BLaER1 (cell line): ENCODE data around the gene SACS.

Experiments
- H3K27ac ChIP-seq: shearing (Covaris generic); formaldehyde crosslinking; 2 replicates; pipeline ENCODE4 v1.8.1; 2022
- H3K27me3 ChIP-seq: shearing (Covaris generic); formaldehyde crosslinking; 2 replicates; pipeline ENCODE4 v1.8.1; 2022
- H3K36me3 ChIP-seq: shearing (Covaris generic); formaldehyde crosslinking; 2 replicates; pipeline ENCODE4 v1.8.1; 2022
- H3K4me1 ChIP-seq: shearing (Covaris generic); formaldehyde crosslinking; 2 replicates; pipeline ENCODE4 v1.8.1; 2022
- H3K4me2 ChIP-seq: shearing (Covaris generic); formaldehyde crosslinking; 2 replicates; pipeline ENCODE4 v1.8.1; 2022
- H3K4me3 ChIP-seq: shearing (Covaris generic); formaldehyde crosslinking; 2 replicates; pipeline ENCODE4 v1.8.1; 2022
- H3K9ac ChIP-seq: shearing (Covaris generic); formaldehyde crosslinking; 2 replicates; pipeline ENCODE4 v1.8.1; 2022
- H3K9me3 ChIP-seq: shearing (Covaris generic); formaldehyde crosslinking; 2 replicates; pipeline ENCODE4 v1.8.1; 2022
- H4K20me1 ChIP-seq: shearing (Covaris generic); formaldehyde crosslinking; 2 replicates; pipeline ENCODE4 v1.8.1; 2022
- Cebpa-rat ChIP-seq: shearing (Covaris generic); IDR thresholded peaks from 2 replicates; pipeline ENCODE4 v1.8.1; 2022

Gene SACS

GRCh38 chr13:23467048-23467931 is 33.8 kb upstream of the SACS start:
- no peaks in the 10 kb centered on the region for H3K9me3 ChIP-seq
- no peaks in the 10 kb centered on the region for H3K27me3 ChIP-seq
- peak overlapping the region; percentile 68 for H3K4me3 ChIP-seq
- H3K27ac ChIP-seq, result no peak overlapping the region
- peak overlapping the region; percentile 95 for H3K4me2 ChIP-seq
- H4K20me1 ChIP-seq, result no peaks in the 10 kb centered on the region
- H3K9ac ChIP-seq, result no peak overlapping the region
- no peaks in the 10 kb centered on the region for H3K36me3 ChIP-seq
- peaks cover 35% of the 10 kb centered on the region for H3K4me1 ChIP-seq
- no peak for TF ChIP-seq Cebpa-rat

GRCh38 chr13:23466144-23467002 is 32.9 kb upstream of the SACS start:
- Histone ChIP-seq H3K9ac (peak overlapping the region; percentile 72), H3K36me3 (no peaks in the 10 kb centered on the region), H3K4me2 (peak overlapping the region; percentile 95), H3K9me3 (no peaks in the 10 kb centered on the region), H4K20me1 (no peaks in the 10 kb centered on the region), H3K27me3 (no peaks in the 10 kb centered on the region), H3K4me3 (peak overlapping the region; percentile 68), H3K4me1 (peaks cover 35% of the 10 kb centered on the region), H3K27ac (peak overlapping the region; percentile 63)
- no peak for TF ChIP-seq Cebpa-rat

- TF ChIP-seq Cebpa-rat, result no peak
- H3K4me2 ChIP-seq, result peak overlapping the region; percentile 23
- no peak overlapping the region for H3K9ac ChIP-seq
- no peaks in the 10 kb centered on the region for H3K27me3 ChIP-seq
- H3K4me3 ChIP-seq, result no peak overlapping the region
- peaks cover 53% of the 10 kb centered on the region for H3K4me1 ChIP-seq
- no peak overlapping the region for H3K27ac ChIP-seq
- H4K20me1 ChIP-seq, result no peaks in the 10 kb centered on the region
- no peaks in the 10 kb centered on the region for H3K9me3 ChIP-seq
- no peaks in the 10 kb centered on the region for H3K36me3 ChIP-seq
These were observed 30.2 kb upstream of the SACS start for GRCh38 chr13:23463661-23464060.

- no peak overlapping the region for H3K9ac ChIP-seq
These were observed 29.5 kb upstream of the SACS start for GRCh38 chr13:23462815-23463559.

GRCh38 chr13:23461544-23461943 is 28.0 kb upstream of the SACS start:
- H3K4me2 ChIP-seq, result no peak overlapping the region
- H3K4me1 ChIP-seq, result peaks cover 44% of the 10 kb centered on the region
- no peaks in the 10 kb centered on the region for H4K20me1 ChIP-seq
- no peak for TF ChIP-seq Cebpa-rat
- H3K27ac ChIP-seq, result no peak overlapping the region
- no peaks in the 10 kb centered on the region for H3K27me3 ChIP-seq
- H3K36me3 ChIP-seq, result no peaks in the 10 kb centered on the region
- H3K9me3 ChIP-seq, result no peaks in the 10 kb centered on the region
- H3K4me3 ChIP-seq, result no peak overlapping the region
- H3K9ac ChIP-seq, result no peak overlapping the region

More at GRCh38 chr13:23462815-23463559, 29.5 kb upstream of the SACS start:
- H3K27me3 ChIP-seq, result no peaks in the 10 kb centered on the region
- H3K27ac ChIP-seq, result no peak overlapping the region
- TF ChIP-seq Cebpa-rat, result no peak
- H3K4me2 ChIP-seq, result peak overlapping the region; percentile 23; the same call in 1 of the 2 replicates
- no peaks in the 10 kb centered on the region for H3K9me3 ChIP-seq
- no peaks in the 10 kb centered on the region for H4K20me1 ChIP-seq
- H3K4me3 ChIP-seq, result no peak overlapping the region
- H3K4me1 ChIP-seq, result peaks cover 53% of the 10 kb centered on the region
- no peaks in the 10 kb centered on the region for H3K36me3 ChIP-seq

- Histone ChIP-seq H3K27ac (no peak overlapping the region), H4K20me1 (no peaks in the 10 kb centered on the region), H3K4me1 (peaks cover 39% of the 10 kb centered on the region), H3K4me3 (no peak overlapping the region), H3K27me3 (no peaks in the 10 kb centered on the region), H3K9ac (no peak overlapping the region), H3K9me3 (no peaks in the 10 kb centered on the region), H3K36me3 (no peaks in the 10 kb centered on the region), H3K4me2 (peak overlapping the region; percentile 62)
- no peak for TF ChIP-seq Cebpa-rat
These were observed 27.4 kb upstream of the SACS start for GRCh38 chr13:23460921-23461320.

GRCh38 chr13:23460309-23460708 is 26.8 kb upstream of the SACS start:
- H3K4me2 ChIP-seq, result peak overlapping the region; percentile 62

GRCh38 chr13:23458989-23459388 is 25.5 kb upstream of the SACS start:
- Histone ChIP-seq H3K27me3 (no peaks in the 10 kb centered on the region), H3K9ac (no peak overlapping the region), H4K20me1 (no peaks in the 10 kb centered on the region), H3K4me2 (no peak overlapping the region), H3K9me3 (no peaks in the 10 kb centered on the region), H3K4me3 (no peak overlapping the region), H3K36me3 (no peaks in the 10 kb centered on the region), H3K27ac (no peak overlapping the region), H3K4me1 (peaks cover 32% of the 10 kb centered on the region)
- TF ChIP-seq Cebpa-rat, result no peak

More at GRCh38 chr13:23460309-23460708, 26.8 kb upstream of the SACS start:
- no peak overlapping the region for H3K9ac ChIP-seq
- no peaks in the 10 kb centered on the region for H4K20me1 ChIP-seq
- H3K9me3 ChIP-seq, result no peaks in the 10 kb centered on the region
- TF ChIP-seq Cebpa-rat, result no peak
- no peak overlapping the region for H3K27ac ChIP-seq
- no peak overlapping the region for H3K4me3 ChIP-seq
- H3K4me1 ChIP-seq, result peaks cover 35% of the 10 kb centered on the region
- no peaks in the 10 kb centered on the region for H3K36me3 ChIP-seq
- H3K27me3 ChIP-seq, result no peaks in the 10 kb centered on the region

- Histone ChIP-seq H3K36me3 (no peaks in the 10 kb centered on the region), H3K4me1 (peaks cover 18% of the 10 kb centered on the region), H4K20me1 (no peaks in the 10 kb centered on the region), H3K4me3 (no peak overlapping the region), H3K9me3 (no peaks in the 10 kb centered on the region), H3K27ac (no peak overlapping the region), H3K27me3 (no peaks in the 10 kb centered on the region), H3K9ac (no peak overlapping the region), H3K4me2 (no peak overlapping the region)
- TF ChIP-seq Cebpa-rat, result no peak
These were observed 23.1 kb upstream of the SACS start for GRCh38 chr13:23456437-23457210.
